HG03442 (cell line): ENCODE data around the gene ZNF14.
"Not testable (repeated sequence)": the region's sequence is repeated elsewhere in the genome, so short reads cannot be mapped to it uniquely, and the experiment has no call there.

Experiments
- ATAC-seq: cut with Tn5 transposase; IDR thresholded peaks from one replicate; pipeline ENCODE4 v1.9.1; 2021; ENCODE audit warnings: mild to moderate bottlenecking, moderate library complexity; ENCODE audit not compliant: unreplicated experiment

The ZNF14 gene

DNA sequence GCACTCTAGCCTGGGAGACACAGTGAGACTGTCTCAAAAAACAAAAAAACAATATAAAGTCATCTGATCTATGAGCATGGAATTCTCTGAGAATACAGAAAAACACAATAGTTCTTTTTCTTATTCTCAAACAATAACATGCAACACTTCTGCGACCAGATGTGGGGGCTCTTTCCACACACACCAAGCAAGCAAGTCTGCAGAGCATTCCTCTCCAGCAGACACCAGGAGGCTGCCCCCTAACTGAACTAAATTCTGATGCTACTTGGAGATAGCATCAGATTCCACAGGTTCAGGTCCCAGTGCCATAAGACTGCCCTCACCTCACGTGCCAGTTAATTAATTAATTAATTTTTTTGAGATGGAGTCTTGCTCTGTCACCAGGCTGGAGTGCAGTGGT lies 36.5 kb downstream of the ZNF14 start:
- no peak for ATAC-seq

DNA sequence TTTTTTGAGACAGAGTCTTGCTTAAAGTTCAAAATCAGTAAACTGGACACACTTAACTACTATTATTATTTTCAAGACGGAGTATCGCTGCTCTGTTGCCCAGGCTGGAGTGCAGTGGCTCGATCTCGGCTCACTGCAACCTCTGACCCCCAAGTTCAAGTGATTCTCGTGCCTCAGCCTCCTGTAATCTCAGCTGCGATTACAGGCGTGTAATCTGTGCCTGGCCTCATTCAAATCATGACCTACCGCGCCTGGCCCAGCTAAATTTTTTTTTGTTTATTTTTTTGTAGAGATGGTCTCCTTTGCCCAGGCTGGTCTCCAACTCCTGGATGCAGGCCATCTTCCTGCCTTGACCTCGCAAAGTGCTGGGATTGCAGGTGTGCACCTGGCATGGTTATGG lies 41.2 kb downstream of the ZNF14 start:
- ATAC-seq = no peak

DNA sequence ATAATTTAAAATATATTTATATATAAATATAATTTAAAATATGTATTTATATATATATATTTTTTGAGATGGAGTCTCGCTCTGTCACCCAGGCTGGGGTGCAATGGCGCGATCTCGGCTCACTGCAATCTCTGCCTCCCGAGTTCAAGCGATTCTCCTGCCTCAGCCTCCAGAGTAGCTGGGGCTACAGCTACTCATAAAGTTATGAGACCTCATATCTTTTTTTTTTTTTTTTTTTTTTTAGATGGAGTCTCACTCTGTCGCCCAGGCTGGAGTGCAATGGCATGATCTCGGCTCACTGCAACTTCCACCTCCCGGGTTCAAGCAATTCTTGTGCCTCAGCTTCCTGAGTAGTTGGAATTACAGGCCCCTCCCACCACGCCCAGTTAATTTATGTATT lies 43.9 kb downstream of the ZNF14 start:
- not testable (repeated sequence) for ATAC-seq

DNA sequence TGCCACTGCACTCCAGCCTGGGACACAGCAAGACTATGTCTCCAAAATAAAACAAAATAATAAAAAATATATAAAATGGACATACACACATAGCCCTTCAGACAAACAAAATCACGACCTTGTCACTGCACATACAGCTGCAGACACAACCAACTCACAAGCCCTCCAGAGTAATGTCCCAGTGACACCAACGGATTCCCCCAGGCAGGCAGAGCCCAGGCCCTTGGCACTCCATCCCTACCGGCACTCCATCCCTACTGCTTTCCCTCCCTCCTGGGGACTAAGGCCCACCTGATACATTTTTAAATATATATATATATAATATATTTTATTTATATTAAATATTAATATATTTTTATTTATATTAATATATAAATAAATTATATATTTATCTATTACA lies 45.8 kb downstream of the ZNF14 start:
- ATAC-seq = no peak

DNA sequence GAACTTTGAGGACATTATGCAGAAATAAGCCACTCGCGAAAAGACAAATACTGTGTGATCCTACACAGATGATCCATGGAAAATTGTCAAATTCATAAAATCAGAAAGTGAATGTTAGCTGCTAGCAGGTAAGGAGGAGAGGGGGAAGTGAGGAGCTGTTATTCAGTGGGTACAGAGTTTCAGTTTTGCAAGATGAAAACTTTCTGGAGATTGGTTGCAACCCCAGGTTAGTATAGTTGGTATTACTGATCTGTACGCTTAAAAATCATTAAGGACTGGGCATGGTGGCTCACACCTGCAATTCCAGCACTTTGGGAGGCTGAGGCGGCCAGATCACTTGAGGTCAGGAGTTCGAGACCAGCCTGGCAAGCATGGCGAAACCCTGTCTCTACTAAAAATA lies 46.3 kb downstream of the ZNF14 start:
- ATAC-seq = no peak

DNA sequence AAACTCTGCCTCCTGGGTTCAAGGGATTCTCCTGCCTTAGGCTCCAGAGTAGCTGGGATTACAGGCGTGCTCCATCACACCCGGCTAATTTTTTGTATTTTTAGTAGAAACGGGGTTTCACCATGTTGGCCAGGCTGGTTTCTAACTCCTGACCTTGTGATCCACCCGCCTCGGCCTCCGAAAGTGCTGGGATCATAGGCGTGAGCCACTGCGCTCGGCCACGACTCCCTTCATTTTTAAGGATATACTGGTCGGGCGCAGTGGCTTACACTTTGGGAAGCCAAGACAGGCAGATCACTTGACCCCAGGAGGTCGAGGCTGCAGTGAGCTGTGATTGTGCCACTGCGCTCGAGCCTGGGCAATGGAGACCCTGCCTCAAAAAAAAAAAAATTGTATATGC lies 46.8 kb downstream of the ZNF14 start:
- not testable (repeated sequence) for ATAC-seq

DNA sequence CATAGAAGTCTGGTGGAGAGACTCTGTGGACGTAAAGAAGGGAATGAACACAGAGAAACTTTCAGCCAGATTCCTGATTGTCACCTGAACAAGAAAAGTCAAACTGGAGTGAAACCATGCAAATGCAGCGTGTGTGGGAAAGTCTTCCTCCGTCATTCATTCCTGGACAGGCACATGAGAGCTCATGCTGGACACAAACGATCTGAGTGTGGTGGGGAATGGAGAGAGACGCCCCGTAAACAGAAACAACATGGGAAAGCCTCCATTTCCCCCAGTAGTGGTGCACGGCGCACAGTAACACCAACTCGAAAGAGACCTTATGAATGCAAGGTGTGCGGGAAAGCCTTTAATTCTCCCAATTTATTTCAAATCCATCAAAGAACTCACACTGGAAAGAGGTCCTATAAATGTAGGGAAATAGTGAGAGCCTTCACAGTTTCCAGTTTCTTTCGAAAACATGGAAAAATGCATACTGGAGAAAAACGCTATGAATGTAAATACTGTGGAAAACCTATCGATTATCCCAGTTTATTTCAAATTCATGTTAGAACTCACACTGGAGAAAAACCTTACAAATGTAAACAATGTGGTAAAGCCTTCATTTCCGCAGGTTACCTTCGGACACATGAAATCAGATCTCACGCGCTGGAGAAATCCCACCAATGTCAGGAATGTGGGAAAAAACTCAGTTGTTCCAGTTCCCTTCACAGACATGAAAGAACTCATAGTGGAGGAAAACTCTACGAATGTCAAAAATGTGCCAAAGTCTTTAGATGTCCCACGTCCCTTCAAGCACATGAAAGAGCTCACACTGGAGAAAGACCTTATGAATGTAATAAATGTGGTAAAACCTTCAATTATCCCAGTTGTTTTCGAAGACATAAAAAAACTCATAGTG lies 53.5 kb downstream of the ZNF14 start:
- ATAC-seq = no peak

DNA sequence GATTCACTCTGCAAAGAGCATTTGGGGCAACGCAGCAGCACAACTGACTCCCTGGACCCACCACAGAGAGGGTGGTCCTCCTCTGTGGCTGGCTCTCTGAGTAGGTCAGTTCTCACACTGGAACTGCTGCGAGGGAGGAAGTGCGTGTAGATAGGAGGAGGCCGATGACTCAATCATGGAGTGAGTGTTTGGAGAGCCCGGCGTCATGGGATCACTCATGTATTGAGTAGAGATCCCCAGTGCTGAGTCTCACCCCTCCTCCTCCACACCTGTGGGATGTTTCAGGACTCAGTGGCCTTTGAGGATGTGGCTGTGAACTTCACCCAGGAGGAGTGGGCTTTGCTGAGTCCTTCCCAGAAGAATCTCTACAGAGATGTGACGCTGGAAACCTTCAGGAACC lies 55.3 kb downstream of the ZNF14 start:
- ATAC-seq = no peak

DNA sequence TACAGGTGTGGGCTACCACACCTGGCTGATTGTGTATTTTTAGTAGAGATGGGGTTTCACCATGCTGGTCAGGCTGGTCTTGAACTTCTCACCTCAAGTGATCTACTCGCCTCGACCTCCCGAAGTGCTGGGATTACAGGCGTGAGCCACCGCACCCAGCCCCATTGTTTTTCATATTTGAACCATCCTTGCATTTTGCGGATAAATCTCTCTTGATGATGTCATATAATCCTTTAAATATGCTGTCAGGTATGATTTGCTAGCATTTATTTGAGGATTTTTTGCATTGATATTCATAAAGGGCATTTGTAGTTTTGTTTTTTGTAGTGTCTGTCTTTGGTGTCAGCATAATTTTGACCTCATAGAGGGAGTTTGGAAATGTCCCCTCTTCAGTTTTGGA lies 58.6 kb downstream of the ZNF14 start:
- ATAC-seq = no peak

DNA sequence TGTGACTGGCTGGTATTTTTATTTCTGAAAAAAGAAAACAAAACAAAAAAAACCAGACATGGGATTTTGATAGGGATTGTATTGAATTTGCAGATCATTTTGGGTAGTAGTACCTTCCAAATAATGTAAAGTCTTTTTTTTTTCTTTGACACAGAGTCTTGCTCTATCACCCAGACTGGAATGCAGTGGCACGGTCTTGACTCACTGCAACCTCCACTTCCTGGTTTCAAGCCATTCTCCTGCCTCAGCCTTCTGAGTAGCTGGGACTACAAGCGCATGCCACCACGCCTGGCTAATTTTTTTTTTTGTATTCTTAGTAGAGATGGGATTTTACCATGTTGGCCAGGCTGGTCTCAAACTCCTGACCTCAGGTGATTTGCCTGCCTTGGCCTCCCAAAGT lies 60.1 kb downstream of the ZNF14 start:
- no peak for ATAC-seq

DNA sequence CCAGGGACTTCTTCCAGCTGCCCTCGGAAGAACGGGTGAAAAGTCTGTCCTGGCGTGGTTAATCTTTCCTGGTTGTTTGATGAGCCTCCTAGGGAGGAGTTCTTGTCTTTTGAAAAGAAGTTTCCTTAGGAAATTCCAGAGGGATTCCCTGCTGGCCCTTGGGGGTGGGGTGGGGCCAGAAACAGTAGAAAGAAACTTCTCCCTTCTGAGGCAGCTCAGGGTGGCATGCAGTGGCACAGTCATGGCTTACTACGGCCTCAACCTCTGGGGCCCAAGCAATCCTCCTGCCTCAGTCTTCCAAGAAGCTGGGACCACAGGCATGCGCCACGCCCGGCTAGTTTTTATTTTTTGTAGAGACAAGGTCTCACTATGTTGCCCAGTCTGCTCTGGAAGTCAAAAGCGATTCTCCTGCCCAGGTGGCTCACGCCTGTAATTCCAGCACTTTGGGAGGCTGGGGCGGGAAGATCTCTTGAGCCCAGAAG lies 62.8 kb downstream of the ZNF14 start:
- no peak for ATAC-seq

DNA sequence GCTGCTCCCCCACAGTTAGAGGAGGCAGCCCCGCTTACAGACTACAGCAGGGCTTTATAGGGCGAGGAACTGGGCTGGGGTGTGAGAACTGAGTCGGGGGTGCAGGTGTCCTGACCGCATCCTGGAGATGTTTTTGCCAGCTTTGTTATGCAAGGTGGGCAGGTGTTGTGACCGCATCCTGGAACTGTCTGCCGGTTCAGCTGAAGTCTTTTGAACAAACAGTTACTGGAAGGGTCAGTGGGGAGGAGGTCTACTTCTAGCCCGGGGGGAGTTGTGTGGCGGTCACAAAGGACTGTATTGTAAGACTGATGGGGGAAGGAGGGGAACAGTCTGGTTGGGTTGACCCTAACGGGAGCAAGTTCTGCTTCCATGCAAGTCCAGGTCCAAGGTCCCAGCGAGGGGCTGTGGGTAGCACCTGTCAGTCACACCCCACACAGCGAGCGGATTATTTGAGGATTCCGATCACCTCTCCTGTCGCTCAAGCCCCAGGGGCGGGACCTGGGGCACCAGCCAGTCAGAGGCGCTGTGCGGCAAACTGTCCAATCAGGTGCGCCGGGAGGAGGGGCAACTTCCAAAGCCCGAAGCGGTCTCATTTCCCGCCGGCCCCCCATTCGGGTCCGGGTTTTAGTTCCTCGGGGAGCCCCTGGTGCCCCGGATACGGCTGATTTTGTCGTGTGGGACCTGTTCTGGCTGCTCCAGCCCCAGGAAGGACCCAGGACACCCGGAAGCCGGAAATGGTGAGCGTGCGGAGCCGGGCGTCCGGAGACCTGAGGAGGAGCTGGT lies 64.5 kb downstream of the ZNF14 start, which contains the start of gene ZNF101:
Gene ZNF101, plus strand, starts transcription at position 610 of the 783 bp plus-strand sequence. Its CDS starts 125 bp downstream, at position 735.
- peak; percentile 57 for ATAC-seq

DNA sequence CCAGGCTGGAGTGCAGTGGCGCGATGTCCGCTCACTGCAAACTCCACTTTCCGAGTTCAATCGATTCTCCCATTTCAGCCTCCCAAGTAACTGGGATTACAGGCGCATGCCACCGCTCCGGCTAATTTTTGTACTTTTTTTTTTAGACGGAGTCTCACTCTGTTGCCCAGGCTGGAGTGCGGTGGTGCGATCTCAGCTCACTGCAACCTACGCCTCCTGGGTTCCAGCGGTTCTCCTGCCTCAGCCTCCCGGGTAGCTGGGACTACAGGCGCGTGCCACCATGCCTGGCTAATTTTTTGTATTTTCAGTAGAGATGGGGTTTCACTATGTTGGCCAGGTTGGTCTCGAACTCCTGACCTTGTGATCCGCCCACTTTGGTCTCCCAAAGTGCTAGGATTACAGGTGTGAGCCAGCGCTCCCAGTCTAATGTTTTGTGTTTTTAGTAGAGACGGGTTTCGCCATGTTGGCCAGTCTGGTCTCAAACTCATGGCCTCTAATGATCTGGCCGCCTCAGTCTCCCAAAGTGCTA lies 67.4 kb downstream of the ZNF14 start:
- ATAC-seq = not testable (repeated sequence)

DNA sequence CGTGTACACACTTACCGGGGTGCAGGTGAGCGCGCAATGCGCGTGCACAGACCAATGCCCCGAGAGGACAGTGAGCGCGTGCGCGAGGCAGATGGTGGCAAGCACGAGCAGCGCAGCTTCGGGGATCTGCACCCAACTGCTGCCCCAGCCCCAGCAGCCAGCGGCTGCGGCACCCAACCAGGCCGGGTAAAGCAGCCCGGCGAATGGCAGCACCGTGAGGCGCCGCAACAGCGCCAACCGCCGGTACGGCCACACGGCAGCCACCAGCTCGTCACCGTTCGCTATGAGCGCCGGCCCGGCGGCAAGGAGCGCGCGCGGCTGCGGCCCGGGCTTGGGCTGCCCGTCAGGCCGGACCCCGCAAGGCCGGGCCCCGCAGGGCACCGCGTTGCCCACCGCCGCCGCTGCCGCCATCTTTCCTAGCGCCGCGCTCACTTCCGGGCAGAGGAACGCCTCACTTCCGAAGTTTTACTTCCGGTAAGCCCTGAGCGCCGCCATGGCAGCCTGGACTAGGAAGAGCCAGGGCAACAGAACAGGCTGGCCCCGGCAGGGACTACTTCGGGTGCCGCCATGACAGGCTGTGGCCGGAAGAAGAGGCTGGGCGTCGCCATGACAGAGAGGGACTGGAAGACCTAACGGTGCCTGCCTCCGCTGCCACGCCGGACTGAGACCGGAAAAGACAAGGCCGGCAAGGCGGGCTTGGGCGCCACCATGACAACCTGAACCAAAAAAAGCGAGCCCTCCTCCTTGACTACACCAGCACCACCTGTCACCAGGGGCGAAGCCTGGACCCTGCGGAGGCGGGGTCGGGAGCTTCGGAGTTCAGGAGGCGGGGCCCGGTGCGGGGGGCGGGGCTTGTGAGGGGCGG lies 69.4 kb downstream of the ZNF14 start, which contains the start of gene ATP13A1:
Gene ATP13A1, minus strand, starts transcription at position 421 of the 865 bp plus-strand sequence. Its CDS starts 10 bp downstream, at position 411.
- peak; percentile 76 for ATAC-seq

DNA sequence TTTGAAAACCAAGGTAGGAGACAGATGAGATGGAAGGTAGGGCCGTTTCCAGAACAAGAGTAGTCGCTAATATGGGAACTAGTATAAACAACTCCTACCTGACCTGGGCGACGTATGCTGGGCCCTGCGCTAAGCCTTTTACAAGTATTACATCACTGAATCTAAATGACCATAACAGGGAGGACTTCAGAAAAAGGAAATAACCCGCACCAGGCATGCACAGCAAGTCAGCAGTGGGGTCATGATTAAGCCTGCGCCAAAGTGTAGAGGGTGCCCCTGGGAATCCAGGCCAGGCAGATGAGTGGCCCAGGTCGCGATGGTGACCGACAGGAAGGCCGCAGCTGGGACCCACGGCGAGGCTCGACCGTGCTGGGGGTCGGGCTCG lies 70.0 kb downstream of the ZNF14 start:
- ATAC-seq = no peak

DNA sequence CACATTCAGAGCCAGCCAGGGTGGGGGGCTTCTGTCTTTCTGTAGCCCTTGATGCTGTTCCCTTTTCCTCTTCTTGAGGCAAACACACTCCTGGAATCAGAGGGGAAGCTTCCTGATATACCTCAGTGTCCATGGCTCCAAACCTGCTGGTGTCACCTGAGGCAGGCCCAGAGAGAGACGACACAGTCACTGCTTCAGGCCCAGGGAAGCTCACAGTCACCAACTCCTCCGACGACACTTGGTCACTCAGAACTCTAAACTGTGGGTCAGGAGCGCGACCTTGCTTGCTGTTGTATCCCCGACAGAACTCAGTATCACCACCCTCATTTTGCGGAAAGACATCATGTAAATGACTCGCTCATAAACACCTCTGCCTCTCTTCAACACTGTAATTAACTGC lies 70.6 kb downstream of the ZNF14 start:
- ATAC-seq = no peak

DNA sequence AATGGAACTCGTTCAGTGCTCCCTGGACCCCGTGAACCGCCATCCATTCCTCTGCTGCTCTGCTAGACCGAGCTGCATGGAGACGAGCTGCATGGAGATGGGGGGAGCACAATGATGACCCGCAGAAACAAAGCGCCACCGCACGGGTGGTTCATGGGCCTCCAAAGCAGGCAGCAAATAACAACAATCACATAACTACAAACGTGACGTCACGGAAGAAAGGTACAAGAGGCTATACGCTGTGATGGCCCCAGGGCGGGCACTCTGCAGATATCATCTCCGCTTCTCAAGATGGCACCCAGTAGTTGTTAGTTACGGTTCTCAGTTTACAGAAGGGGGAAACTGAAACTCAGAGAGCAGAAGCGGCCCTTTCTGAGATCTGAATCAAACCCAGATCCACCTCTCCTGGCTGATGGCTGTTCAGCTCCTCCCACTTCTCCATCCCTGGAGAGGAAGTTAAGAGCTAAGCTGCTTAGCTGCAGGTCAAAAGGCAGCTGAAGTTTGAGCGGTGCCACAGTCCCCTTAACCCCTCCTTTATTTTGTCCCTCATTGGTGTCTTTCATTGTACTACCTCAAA lies 71.1 kb downstream of the ZNF14 start:
- peak; percentile 28 for ATAC-seq

DNA sequence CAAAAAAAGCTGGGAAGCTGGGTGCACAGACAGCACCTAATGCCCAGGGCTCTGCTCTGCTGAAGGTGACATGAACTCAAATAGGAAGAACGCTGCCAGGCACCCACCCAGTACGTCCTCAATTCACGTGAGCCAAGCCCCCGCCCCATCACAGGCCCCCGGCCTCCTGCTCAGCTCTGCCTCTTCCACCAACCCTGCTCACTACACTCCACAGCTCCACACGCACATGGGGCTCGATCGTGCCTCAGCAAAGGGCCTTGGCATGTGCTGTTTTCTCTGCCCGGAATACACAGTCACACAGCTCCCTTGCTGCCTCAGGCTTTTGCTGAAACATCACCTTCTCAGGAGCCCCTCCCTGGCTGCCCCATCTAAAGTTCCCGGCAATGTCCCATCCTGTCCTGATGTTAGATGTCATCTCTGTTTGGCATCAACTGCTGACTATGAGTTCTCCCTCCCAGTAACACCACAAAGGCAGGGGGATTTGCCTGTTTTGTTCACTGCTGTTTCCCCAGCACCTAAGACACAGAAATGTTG lies 71.7 kb downstream of the ZNF14 start:
- ATAC-seq = no peak
